Ascending aorta (tissue), 2 donors: ENCODE measurements around the gene KIF14. TPM values are rescaled to one million over a fixed set of nuclear protein-coding genes. Genes with fewer than 3 reads are reported as not detected.

Experiments
- DNase-seq, 2 donors: peaks; one replicate each; pipeline ENCODE4 v3.0.0-alpha.2; 2019; ENCODE audit warnings: low spot score in 2 of 2
- H3K27ac ChIP-seq, 2 donors: fragments of 200-600 bp; sonication (generic); one replicate each; pipeline ENCODE4 v1.5.1; 2016 to 2017; ENCODE audit warnings: mild to moderate bottlenecking in 1 of 2
- H3K27me3 ChIP-seq: fragments of 200-600 bp; sonication (generic); one replicate; pipeline ENCODE4 v1.5.1; 2017
- H3K36me3 ChIP-seq, 2 donors: fragments of 200-600 bp; sonication (generic); one replicate each; pipeline ENCODE4 v1.5.1; 2016
- H3K4me1 ChIP-seq, 2 donors: fragments of 200-600 bp; sonication (generic); one replicate each; pipeline ENCODE4 v1.5.1; 2016 to 2017; ENCODE audit warnings: mild to moderate bottlenecking in 1 of 2
- H3K4me3 ChIP-seq, 2 donors: fragments of 200-600 bp; sonication (generic); one replicate each; pipeline ENCODE4 v1.5.1; 2016 to 2017; ENCODE audit warnings: mild to moderate bottlenecking in 1 of 2
- H3K9me3 ChIP-seq, 2 donors: fragments of 200-600 bp; sonication (generic); one replicate each; pipeline ENCODE4 v1.5.1; 2016
- CTCF ChIP-seq, 3 experiments: fragments of 200-600 bp in 2 of 3; fragments of 450-650 bp in 1 of 3; sonication (generic) in 2 of 3; IDR thresholded peaks; one replicate each; pipeline ENCODE4 v1.5.1; 2016 to 2019; ENCODE audit warnings: antibody characterized with exemption in 3 of 3, mild to moderate bottlenecking in 1 of 3, moderate library complexity in 1 of 3
- intact Hi-C: fragments of 100-400 bp; cut with DNase I; formaldehyde crosslinking; loops from one replicate; pipeline ENCODE4 v1.15.1; 2023
- total RNA-seq: library from RNA; depleted of rRNA; stranded (reverse); fragments of >200 nt; gene quantifications from one replicate; pipeline ENCODE4 v1.1.0, GENCODE V29; 2016

KIF14 gene
- total RNA-seq, 1 donor from 2014 or later: not detected

- intact Hi-C loops: no loop called here
- no peak for TF ChIP-seq CTCF (IDR thresholded peaks at IDR 0.05)
- Histone ChIP-seq H3K4me1 (no peaks in the 10 kb centered on the region), H3K9me3 (no peaks in the 10 kb centered on the region), H3K4me3 (no peak overlapping the region), H3K36me3 (no peaks in the 10 kb centered on the region), H3K27ac (no peak overlapping the region), H3K27me3 (no peaks in the 10 kb centered on the region)
- no peak for DNase-seq
Observed at GRCh38 chr1:200535605-200536004, 84.9 kb downstream of the KIF14 start.

- Histone ChIP-seq H3K9me3 (no peaks in the 10 kb centered on the region), H3K36me3 (no peaks in the 10 kb centered on the region), H3K4me1 (no peaks in the 10 kb centered on the region), H3K4me3 (no peak overlapping the region), H3K27me3 (no peaks in the 10 kb centered on the region), H3K27ac (no peak overlapping the region)
- intact Hi-C loops: no loop called here
- no peak for DNase-seq
- no peak for TF ChIP-seq CTCF (IDR thresholded peaks at IDR 0.05)
Observed at GRCh38 chr1:200530623-200531261, 89.8 kb downstream of the KIF14 start.

GRCh38 chr1:200528858-200529606 lies 91.5 kb downstream of the KIF14 start:
- H3K4me3 ChIP-seq: no peak overlapping the region
- TF ChIP-seq CTCF (IDR thresholded peaks at IDR 0.05): no peak
- H3K4me1 ChIP-seq: peaks cover 0 to 3% of the 10 kb centered on the region in 2 donors
- no peaks in the 10 kb centered on the region for H3K9me3 ChIP-seq
- no peak overlapping the region for H3K27ac ChIP-seq
- no peaks in the 10 kb centered on the region for H3K27me3 ChIP-seq
- no peaks in the 10 kb centered on the region for H3K36me3 ChIP-seq
- intact Hi-C loops: no loop called here
- DNase-seq: no peak

GRCh38 chr1:200527670-200528069 lies 92.9 kb downstream of the KIF14 start:
- DNase-seq: no peak
- no peak for TF ChIP-seq CTCF (IDR thresholded peaks at IDR 0.05)
- intact Hi-C loops: no loop called here

GRCh38 chr1:200526709-200527612 lies 93.6 kb downstream of the KIF14 start:
- Histone ChIP-seq H3K4me1 (peaks cover 0 to 3% of the 10 kb centered on the region in 2 donors), H3K4me3 (no peak overlapping the region), H3K9me3 (no peaks in the 10 kb centered on the region), H3K36me3 (no peaks in the 10 kb centered on the region), H3K27me3 (no peaks in the 10 kb centered on the region), H3K27ac (no peak overlapping the region)
- intact Hi-C loops: no loop called here
- no peak for DNase-seq
- TF ChIP-seq CTCF (IDR thresholded peaks at IDR 0.05): no peak

More at GRCh38 chr1:200527670-200528069, 92.9 kb downstream of the KIF14 start:
- Histone ChIP-seq H3K36me3 (no peaks in the 10 kb centered on the region), H3K9me3 (no peaks in the 10 kb centered on the region), H3K4me1 (peaks cover 0 to 3% of the 10 kb centered on the region in 2 donors), H3K27me3 (no peaks in the 10 kb centered on the region), H3K4me3 (no peak overlapping the region), H3K27ac (no peak overlapping the region)
